Measurements from ENCODE around the gene AFDN.
"Not testable (repeated sequence)": the region's sequence is repeated elsewhere in the genome, so short reads cannot be mapped to it uniquely, and the experiment has no call there.

The AFDN gene

DNA sequence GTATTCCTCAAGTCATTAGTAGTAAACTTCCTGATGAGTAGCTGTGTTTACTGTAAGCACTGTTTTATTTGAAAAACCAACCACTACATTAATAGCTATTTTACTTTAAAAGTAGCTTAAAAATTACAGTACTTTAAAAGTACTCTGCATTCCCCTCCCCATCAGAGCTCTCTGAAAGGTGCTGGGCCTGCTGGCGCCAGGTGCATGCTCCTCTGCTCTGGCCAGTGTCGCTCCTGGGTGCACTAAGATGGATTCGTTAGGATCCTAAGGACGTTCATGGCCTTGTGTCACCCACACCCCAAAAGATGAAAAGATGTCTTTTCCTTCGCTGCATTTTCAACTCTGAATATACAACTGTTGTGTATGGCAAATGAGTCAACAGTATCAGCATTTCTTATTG lies 126.8 kb downstream of the AFDN start:
- DNase-seq (ENCODE audit: low read depth): no peak

DNA sequence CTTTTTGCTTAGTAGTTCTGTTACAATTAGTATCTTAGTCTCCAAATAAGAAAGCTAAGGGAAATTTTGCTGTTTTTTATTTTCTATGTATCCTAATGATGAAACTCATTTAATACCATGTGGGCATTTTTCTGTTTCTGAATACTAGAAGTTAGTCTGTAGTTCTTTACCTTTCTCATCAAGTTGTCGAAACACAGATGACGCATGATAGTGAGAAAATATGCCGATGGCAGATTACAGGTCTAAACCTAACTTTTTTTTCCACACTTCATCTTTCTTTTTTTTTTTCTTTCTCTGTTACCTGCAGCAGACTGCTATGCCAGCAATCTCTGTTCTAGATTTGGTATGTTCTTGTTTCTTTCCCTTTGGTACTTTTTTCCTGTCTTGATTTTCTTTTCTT lies 127.4 kb downstream of the AFDN start:
- no peak for DNase-seq (ENCODE audit: low read depth)

DNA sequence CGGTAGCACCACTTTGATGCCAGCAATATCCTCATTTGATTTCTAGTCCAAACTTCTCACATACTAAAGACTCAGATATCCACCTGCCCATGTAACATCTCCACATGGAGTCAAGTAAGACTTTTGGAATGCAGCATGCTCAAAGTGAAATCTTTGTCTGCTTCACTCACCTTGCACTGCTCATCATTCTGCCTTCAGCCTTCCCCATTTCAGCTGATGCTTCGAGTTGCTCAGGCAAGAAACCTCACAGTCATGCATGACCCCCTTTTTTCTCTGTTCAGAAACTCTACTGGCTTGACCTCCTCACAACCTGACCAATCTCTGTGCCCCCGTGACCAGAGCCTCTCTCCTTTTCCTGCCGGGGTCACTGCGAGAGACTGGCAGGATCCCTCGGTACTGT lies 129.8 kb downstream of the AFDN start:
- no peak for DNase-seq (ENCODE audit: low read depth)

DNA sequence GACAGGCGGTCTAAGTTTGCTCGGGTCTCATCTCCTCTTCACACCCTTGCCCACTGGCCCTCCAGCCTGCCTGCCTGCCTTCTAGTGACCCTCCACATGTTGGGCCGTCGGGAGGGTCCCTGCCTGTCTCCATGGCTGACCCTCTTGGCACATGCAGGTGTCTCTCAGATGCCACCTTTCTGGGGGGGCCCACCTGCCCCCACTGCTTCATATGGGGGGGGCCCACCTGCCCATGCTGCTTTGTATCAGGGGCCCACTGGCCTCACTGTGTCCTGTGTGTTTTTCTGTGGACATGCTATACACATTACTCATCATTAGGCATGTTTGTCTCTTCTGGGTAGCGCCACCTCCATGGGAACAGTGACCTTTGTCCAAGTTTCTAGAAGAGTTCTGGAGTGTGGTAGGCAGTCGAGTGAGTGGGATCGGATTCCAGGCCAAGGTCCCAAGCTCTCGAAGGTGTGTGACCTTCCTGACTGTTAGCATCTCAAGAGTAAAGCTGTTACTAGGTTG lies 130.3 kb downstream of the AFDN start:
- no peak for DNase-seq (ENCODE audit: low read depth)

DNA sequence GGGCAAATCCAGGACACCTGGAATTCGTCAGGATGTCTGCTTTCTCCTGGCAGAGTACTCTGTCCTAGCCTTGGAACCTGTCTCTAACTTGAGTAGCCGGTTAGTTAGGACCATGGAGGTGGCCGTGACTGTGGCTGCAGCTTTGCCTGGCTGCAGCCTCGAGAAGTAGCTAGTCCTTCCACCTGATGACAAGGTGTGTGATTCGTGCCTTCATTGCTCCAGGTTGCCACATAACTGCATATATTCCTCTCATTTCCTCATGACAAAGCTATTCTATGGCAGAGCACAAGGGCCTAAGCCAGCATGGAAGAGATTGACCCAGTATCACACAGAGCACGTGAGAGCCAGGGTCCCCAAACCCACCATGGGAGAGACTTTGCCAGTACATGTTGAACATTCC lies 130.9 kb downstream of the AFDN start:
- no peak for DNase-seq (ENCODE audit: low read depth)

DNA sequence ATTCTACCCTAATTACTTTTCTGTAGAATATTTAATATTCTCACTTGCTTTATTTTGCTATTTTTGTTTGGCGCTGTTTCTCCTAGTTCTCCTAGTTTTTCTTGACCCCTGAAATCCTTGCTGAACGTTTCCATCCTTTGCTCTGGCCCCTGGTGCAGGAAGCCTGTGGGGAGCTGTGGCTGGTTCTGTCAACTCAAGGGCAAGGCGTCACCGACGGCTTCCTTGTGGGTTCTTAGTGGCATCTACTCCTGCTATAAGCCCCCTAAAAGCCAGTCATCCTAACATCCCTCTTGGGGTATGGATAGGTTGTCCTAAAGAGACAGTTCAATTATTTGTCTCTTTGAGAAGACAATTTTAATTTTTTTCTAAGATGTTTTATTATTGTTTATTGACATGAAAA lies 133.9 kb downstream of the AFDN start:
- no peak for DNase-seq (ENCODE audit: low read depth)

DNA sequence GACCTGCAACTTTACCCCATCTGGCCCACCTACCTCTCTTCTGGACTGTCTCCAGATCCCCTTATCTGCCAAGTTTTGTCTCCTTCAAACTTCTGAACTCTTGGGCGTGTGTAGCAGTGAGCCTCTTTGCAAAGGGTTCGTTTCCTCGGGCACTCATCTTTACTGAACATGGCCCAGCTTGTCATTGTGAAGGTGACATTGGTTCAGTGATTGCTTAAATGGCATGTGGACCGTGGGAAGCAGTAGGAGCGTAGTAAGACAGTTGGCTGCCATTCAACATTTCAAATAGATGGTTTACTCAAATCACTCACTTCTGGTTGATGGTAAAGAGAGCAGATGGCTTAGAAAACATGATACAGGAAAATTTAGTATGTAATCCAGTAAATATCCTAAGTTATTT lies 136.0 kb downstream of the AFDN start:
- no peak for DNase-seq (ENCODE audit: low read depth)

DNA sequence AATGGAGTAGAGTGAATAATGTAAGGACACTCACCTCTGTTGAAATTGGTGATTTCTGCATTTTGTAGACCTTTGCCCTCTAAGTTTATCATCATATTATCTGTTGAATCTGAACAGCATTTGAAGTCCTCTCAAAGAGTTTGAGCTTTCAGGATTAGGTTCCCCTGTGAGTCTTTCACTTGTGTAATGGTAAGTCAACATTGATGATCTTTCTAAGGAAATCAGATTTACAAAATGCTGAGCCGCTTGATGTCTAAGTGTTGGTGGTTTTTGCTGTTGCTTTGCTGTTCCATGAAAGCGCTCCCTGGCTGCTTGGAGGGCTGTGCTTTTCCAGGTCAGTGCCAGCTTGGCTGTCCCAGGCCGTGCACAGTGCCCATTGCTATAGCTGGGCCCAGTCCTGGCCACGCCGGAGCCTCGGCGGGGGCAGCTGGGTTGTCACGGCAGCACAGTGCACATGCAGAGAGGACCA lies 136.9 kb downstream of the AFDN start:
- no peak for DNase-seq (ENCODE audit: low read depth)

DNA sequence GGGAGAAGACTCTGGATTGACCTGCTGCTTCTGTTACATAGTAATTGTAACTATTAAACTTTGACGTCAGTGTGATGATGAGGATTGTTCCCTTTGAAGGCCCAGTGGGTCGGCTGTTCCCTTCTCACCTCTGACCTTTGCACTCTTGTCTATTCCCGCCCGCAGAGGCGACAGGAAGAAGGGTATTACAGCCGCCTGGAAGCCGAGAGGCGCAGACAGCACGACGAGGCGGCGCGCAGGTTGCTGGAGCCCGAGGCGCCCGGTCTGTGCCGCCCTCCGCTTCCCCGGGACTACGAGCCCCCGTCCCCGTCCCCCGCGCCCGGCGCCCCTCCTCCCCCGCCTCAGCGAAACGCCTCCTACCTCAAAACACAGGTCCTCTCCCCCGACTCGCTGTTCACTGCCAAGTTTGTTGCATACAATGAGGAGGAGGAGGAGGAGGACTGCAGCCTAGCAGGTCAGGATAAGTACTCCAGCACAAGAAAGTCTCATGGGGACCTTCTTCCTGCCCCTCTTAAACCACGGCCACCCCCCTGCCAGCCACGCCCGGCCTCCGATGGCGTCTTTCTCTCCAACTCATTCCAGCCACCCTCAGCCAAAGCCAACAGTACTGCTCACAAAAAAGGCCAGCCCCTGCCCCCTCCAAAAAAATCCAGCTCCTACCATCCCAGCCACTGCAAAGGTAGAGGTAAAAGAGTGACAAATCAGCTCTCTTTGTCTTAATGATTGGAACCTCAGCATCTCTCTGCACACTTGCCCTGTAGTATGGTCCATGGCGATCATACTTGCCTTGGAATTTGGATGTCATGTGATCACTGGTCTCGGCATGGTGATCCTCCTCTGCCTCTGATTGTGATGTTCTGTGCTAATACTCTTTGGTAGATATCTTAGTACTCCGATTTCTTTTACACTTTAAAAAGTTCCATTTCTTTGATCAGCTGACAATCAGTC lies 139.2 kb downstream of the AFDN start:
- DNase-seq (ENCODE audit: low read depth): no peak

DNA sequence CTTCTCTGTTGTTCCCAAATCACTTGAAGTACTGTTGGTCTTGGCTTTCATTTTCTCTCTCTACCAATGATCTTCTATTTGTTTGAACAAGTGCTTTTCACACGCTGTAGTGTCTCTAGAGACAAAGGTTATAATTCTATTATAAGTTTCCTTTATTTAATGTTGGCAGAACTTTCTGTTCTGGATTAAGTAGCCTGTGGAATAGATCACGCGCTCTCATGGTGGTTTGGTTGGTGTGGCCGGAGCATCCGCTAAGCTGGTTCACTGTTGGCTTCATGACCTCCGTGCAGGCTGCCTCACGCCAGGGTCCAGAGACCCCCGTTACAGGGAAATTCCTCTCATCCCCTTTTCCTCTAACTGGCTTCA lies 139.8 kb downstream of the AFDN start:
- DNase-seq (ENCODE audit: low read depth): no peak

DNA sequence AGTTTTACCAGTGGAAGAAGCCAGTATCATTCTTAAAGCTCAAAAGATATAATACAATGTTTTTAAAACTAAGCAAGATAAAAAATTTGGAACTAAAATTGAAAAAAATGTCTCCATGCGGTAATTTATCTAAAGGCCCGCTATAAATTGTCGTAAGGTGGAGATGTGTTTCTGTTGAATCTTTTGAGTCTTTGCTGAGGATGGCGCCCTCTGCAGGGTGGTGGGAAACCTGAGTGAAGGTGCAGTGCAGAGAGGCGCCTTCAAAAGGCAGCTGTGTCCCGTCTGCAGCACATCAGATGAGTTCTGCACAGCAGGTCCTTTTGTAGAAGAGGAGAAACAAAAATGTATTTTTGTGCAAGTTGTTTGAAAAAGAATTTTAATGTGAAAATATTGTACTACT lies 141.4 kb downstream of the AFDN start:
- no peak for DNase-seq (ENCODE audit: low read depth)

DNA sequence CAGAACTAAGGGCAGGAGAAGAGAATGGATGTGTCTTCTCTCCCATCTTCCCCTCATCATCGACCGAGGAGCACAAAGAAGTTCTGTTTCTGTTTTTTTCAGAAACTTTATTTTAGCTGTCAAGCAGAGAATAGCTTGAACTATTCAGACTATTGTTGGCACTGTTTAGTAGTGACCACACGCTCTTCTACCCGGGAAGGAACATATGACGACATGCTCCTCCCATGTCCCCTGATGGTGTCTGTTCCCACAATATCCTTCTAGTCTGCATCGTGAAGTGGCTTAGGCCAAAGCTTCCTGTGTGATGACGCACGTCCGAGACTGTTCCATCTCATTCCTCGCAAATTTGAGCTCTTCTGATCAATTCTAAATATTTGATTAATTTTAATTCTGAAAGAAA lies 143.5 kb downstream of the AFDN start:
- DNase-seq (ENCODE audit: low read depth): no peak

DNA sequence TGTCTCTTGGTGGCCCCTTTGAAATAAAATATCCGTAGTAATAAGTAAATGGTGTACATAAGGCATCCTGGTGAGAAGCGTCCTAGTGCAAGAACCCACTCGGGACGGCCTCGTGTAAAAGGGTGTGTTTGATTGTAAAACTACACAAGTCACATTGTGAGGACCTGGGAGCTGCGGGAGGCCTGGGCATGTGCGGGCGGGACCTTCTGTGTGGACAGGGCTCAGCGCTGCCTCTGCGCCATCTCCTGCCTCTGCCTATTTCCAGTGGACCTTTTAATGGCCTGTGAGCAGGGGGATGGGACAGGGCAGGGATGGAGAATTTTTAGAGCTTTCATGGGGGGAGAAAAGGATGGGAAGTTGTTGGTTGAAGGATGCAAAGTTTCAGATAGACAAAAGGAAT lies 145.5 kb downstream of the AFDN start:
- DNase-seq (ENCODE audit: low read depth): no peak

DNA sequence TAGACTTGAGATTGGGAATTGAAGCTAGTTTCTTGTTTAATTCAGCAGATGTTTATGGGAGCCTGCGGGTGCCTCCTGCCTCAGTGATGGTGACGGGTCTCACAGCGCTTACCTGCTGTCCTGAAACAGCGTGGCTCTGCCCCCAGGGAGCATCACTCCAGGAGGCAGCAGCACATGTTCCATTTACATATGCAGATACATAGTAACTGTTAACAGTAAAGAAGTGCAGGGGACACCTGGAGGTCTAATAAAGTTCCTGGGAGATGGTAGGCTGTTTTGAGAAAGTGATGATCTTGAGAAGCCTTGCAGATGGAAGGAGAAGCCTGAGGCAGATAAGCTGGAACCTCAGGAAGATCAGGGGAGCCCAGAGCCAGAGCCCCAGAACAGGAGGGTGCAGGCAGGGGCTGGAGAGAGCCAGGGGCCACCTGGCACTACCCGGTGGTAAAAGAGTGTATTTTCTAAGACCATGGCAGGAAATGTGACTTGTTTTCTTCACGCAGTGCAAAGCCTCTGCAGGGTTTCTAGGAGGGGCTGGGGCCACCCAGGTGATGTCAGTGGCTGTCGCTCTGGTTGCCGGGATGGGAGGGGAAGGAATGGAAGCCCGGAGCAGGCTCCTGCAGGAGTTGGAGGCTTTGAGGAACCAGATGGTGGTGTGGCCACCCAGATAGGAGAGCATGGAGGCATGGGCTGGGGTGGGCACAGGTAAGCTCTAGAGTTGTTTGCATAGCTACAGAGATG lies 146.6 kb downstream of the AFDN start:
- no peak for DNase-seq (ENCODE audit: low read depth)

DNA sequence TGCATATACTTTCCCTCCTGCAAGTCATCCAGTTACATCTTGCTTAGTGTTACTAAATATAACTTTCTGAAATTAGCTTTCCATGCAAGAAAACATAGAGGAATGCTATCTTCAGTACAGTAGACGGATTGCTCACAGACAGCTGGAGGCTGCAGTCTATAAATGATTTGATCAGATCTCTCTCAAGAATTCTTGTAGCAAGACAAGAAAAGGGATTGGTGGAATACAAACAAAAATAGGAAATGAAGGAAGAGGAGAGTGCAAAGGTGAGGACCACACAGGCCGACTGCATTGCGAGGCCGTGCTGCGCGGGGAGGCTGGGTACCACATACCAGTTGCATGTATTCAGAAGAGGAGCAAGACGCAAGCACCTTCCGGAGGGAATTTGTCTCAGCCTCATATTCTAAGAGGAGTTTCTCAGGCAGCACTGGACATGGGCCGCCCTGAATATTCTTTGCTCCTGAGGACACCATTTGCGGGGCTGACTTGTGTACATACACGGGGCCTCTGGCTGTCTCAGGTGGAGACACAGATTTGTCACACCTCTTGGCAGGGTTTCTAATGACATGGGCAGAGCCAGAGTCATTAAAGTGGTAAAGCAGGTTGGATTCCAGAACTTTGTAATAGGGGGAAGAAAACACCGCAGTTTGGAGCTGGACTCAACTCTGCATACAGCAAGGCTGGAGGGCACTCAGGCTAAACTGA lies 148.1 kb downstream of the AFDN start:
- no peak for DNase-seq (ENCODE audit: low read depth)

DNA sequence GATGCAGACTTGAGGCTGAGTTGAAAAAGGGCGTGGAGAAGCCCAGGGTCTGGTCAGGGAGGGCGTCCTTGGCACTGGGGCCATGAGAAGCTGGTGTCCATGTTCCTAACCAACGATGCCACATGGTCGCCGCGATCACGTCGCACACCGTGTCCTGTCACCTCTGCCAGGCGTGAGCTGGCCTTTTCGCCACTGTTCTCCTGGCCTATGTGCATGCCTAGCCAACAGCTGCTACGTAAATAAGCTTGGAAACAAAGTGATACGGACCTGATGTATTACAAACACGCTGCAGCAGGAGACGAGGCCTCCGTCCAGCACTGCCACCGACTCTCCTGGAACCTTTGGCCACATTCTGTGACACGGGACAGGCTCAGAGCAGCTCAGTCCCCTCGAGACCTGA lies 148.7 kb downstream of the AFDN start:
- no peak for DNase-seq (ENCODE audit: low read depth)

DNA sequence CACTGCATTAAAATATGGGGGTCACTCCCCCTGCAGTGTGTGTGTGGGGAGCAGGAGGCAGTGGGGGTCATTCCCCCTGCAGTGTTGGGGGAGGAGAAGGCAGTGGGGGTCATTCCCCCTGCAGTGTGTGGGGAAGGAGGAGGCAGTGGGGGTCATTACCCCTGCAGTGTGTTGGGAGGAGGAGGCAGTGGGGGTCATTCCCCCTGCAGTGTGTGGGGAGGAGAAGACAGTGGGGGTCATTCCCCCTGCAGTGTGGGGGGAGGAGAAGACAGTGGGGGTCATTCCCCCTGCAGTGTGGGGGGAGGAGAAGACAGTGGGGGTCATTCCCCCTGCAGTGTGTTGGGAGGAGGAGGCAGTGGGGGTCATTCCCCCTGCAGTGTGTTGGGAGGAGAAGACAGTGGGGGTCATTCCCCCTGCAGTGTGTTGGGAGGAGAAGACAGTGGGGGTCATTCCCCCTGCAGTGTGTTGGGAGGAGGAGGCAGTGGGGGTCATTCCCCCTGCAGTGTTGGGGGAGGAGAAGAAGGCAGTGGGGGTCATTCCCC lies 149.5 kb downstream of the AFDN start:
- not testable (repeated sequence) for DNase-seq (ENCODE audit: low read depth)

DNA sequence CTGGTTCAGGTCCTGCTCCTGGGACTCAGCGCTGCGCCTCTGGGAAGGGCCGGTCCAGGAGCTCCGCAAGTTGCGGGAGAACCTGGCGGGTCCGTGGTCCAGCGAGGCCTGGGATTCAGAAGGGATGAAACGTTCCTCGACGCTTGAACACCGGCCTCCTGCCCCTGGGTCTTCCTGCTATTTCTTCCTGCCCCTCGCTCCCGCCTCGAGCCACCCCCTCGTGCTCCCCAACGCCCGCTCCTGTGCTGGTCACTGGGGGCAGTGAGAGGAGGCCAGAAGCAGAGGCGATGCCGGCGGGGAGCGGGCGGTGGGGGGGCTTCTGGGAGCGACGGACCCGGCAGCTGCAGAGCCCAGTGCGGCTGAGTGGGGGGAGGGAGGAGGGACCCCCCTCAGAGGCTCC lies 150.0 kb downstream of the AFDN start:
- no peak for DNase-seq (ENCODE audit: low read depth)

DNA sequence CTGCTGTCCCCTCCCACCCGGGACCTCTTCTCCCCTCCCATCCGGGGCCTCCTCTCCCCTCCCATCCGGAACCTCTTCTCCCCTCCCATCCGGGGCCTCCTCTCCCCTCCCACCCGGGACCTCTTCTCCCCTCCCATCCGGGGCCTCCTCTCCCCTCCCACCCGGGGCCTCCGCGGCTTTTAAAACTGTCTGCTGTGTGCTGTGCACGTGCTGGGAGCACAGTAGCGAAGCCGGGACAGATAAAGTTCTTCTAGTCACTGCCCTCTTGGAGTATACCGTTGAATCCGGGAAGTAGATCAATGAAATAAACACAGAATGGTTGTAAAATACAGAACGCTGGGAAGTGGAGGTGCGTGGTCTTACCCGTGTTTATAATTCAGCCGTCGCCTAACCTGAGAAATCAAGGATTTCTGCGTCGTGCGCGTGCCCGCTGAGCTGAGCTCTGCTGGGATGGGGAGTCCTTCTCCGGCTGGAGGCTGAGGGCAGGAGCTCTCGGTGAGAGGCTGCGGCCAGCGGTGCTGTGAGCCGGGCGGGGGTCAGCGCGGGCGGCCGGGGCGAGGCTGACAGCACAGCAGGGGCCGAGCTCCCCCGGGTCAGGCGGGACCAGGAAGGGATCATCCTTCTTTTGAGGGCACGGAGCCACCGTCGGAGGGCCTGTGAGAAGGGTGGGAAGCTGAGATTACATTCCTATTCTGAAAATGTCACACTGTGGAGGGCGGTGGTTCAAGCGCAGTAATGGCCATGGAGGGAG lies 151.2 kb downstream of the AFDN start:
- DNase-seq (ENCODE audit: low read depth): no peak

DNA sequence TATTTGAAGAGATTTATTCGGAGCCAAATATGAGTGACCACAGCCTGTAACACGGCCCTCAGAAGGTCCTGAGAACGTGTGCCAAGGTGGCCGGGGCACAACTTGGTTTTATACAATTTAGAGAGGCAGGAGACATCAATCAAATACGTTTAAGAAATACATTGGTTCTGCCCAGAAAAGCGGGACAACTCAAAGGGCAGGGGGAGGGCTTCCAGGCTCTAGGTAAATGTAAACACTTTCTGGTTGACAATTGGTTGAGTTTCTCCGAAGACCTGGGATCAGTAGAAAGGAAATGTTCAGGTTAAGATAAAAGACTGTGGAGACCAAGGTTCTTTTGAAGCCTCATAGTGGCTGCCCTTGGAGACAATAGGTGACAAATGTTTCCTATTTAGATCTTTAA lies 151.9 kb downstream of the AFDN start:
- DNase-seq (ENCODE audit: low read depth): no peak

DNA sequence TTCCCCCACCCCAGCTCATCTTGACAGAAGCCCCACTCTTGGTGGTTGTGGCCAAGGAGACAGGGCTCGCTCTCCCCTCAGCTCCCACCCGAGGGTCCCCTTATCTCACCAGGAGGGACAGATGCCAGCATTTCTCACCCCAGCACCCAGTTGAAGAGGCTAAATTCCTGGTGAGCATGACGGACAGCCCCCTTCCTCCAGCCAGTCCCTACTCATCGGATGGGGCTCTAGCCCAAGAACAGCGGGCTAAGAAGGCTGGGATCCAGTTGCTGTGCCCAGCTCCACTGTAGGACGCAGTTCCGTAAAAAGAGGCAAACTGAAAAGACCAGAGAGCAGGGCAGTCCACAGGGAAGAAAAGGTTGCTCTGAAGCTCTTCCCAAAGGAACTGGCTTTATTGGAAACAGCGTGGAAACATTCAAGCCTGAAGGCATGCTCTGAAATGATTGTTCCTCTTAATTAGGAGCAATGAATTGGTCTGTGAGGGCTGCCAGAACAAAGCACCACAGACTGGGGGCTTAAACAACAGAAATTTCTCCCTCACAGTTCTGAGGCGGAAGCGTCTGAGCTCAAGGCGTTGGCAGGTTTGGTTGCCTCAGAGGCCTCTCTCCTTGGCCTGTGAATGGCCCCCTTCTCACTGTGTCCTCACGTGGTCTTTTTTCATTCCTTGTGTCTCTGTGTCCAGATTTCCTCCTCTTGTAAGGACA lies 152.9 kb downstream of the AFDN start:
- no peak for DNase-seq (ENCODE audit: low read depth)
